Activated CD4-positive, CD25-positive, alpha-beta regulatory T cell treated with anti-CD3 and anti-CD28 coated beads, Interleukin-2, amount 50 U/mL, for 16 hours (primary cell): Measurements from ENCODE around the gene SUN1.
"Not testable (repeated sequence)": the region's sequence is repeated elsewhere in the genome, so short reads cannot be mapped to it uniquely, and the experiment has no call there.

Experiments used
- DNase-seq: peaks from one replicate; pipeline ENCODE4 v3.0.0-alpha.2; 2020; ENCODE audit warnings: low read depth, low spot score

SUN1 gene

GRCh38 chr7:903921-904755 is 71.9 kb downstream of the SUN1 start:
- no peak for DNase-seq

- DNase-seq = no peak
Measured at GRCh38 chr7:904847-905246, 72.6 kb downstream of the SUN1 start.

- no peak for DNase-seq
Measured at GRCh38 chr7:906776-907157, 74.5 kb downstream of the SUN1 start.

- DNase-seq = no peak
Measured at GRCh38 chr7:907158-907980, 75.1 kb downstream of the SUN1 start.

- no peak for DNase-seq
Measured at GRCh38 chr7:908159-908581, 75.9 kb downstream of the SUN1 start.

DNA sequence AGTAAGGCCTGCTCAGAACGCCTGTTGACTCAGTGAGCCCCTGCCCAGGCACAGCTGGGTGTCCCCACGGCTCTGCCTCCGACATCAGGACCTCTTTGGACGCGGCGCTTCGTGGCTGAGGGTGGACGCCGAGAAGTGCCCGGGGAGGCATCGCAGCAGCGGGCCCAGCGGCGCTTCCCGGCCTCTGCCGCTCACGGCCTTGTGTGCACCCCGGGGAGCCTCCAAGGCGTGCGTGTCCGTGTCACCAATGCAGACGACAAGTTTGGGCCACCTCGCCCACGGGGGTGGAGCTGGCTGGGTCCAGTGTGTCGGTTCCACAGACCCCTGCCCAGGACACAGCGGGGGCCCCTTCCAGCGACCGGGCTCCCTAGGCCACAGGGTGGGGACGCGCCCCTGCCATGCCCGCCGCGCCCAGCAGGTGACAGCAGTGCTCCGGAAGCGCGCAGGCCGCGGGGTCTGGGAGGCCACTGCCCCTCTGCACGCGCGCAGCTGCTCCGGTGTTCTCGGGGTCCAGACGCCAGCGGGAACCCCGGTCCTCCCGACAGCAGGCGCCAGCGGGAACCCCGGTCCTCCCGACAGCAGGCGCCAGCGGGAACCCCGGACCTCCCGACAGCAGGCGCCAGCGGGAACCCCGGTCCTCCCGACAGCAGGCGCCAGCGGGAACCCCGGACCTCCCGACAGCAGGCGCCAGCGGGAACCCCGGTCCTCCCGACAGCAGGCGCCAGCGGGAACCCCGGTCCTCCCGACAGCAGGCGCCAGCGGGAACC is 76.5 kb downstream of the SUN1 start:
- not testable (repeated sequence) for DNase-seq

DNA sequence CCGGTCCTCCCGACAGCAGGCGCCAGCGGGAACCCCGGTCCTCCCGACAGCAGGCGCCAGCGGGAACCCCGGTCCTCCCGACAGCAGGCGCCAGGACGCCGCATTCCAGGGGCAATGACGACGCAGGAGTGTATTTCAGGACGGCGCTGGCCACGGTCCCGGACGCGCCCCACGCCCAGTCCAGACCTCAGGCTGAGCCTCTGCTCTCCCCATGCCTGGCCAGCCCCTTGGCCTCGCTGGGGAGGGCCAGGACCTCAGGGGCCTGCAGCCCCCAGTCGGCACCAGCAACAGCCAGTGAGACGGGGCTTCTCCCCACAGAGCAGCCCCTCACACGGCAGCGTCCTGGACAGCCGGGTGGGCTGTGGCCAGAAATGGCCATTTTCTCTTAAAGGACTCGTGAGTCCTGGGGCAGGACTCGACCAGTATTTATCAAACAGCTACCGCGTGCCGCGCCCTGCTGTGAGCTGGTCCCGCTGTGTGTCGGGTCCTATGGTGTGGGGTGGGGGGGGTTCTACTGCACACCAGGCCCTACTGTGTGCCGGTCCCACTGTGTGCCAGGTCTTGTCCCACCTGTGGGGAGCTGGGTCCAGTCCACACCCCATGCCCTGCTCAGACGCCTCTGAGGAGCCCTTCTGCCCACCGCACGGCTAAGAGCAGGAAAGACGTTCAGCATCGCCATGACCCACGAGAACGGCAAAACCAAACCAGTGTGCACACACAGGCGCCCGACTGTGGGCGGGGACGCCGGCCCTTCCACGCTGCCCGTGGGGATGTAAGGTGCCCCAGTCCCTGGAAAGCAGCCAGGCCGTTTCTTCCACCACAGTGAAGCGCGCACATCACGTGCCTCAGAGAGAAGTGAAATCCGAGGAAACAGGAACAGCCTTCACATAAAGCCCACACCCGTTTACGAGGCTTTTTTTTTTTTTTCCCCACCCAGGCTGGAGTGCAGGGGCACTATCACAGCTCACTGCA is 77.4 kb downstream of the SUN1 start:
- no peak for DNase-seq

GRCh38 chr7:910441-910861 is 78.2 kb downstream of the SUN1 start:
- DNase-seq = no peak

- no peak for DNase-seq
Measured at GRCh38 chr7:910931-911431, 78.7 kb downstream of the SUN1 start.

GRCh38 chr7:911791-912480 is 79.7 kb downstream of the SUN1 start:
- DNase-seq = no peak

- DNase-seq = no peak
Measured at GRCh38 chr7:913736-914520, 81.7 kb downstream of the SUN1 start.

- DNase-seq = no peak
Measured at GRCh38 chr7:914521-915194, 82.4 kb downstream of the SUN1 start.

GRCh38 chr7:915291-916218 is 83.3 kb downstream of the SUN1 start:
- no peak for DNase-seq

- no peak for DNase-seq
Measured at GRCh38 chr7:916291-916941, 84.1 kb downstream of the SUN1 start.

DNA sequence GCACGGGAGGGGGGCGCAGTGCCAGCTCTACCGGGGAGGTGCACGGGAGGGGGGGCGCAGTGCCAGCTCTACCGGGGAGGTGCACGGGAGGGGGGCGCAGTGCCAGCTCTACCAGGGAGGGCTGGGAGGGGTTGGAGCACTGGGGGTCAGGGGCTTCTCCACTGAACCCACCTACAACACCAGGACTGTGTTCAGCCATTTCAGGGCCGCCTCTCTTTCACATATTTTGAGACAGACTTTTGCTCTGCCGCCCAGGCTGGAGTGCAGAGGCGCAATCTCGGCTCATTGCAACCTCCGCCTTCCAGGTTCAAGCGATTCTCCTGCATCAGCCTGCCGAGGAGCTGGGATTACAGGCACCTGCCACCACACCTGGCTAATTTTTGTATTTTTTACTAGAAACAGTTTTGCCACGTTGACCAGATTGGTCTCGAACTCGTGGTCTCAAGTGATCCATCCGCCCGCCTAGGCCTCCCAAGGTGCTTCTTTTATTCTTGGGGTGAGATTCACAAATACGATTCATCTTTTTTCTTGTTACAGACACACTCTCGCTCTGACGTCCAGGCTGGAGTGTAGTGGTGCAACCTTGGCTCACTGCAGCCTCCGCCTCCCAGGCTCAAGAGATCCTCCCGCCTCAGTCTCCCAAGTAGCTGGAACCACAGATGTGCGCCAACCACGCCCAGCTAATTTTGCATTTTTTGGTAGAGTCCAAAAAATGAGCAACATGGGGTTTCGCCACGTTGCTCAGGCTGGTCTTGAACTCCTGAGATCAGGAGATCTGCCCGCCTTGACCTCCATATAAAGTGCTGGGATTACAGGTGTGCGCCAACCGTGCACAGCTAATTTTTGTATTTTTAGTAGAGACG is 85.2 kb downstream of the SUN1 start:
- DNase-seq = no peak

DNA sequence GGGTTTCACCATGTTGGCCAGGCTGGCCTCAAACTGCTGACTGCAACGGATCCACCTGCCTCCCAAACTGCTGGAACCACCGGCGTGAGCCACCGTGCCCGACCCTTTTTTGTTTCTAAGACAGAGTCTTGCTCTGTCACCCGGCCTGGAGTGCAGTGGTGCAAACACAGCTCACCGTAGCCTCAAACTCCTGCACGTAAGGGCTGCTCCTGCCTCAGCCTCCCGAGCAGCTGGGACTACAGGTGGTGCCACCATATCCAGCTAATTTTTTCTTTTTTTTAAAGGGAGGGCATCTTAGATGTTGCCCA is 85.8 kb downstream of the SUN1 start:
- DNase-seq = no peak
